GM12873 (cell line): Measurements from ENCODE around the gene RPTOR.

ENCODE experiments used
- TF ChIP-seq, protein P1 (sequence below): IDR thresholded peaks from 2 replicates; pipeline ENCODE4 v1.5.1; 2012; ENCODE audit warnings: low read depth, mild to moderate bottlenecking, moderate library complexity, low read length, control low read depth; ENCODE audit not compliant: insufficient read depth; ENCODE audit errors: missing control alignments

RPTOR gene

GRCh38 chr17:80791758-80792284, 247.2 kb downstream of the RPTOR start:
- TF ChIP-seq, protein P1, sequence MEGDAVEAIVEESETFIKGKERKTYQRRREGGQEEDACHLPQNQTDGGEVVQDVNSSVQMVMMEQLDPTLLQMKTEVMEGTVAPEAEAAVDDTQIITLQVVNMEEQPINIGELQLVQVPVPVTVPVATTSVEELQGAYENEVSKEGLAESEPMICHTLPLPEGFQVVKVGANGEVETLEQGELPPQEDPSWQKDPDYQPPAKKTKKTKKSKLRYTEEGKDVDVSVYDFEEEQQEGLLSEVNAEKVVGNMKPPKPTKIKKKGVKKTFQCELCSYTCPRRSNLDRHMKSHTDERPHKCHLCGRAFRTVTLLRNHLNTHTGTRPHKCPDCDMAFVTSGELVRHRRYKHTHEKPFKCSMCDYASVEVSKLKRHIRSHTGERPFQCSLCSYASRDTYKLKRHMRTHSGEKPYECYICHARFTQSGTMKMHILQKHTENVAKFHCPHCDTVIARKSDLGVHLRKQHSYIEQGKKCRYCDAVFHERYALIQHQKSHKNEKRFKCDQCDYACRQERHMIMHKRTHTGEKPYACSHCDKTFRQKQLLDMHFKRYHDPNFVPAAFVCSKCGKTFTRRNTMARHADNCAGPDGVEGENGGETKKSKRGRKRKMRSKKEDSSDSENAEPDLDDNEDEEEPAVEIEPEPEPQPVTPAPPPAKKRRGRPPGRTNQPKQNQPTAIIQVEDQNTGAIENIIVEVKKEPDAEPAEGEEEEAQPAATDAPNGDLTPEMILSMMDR = no peak

DNA sequence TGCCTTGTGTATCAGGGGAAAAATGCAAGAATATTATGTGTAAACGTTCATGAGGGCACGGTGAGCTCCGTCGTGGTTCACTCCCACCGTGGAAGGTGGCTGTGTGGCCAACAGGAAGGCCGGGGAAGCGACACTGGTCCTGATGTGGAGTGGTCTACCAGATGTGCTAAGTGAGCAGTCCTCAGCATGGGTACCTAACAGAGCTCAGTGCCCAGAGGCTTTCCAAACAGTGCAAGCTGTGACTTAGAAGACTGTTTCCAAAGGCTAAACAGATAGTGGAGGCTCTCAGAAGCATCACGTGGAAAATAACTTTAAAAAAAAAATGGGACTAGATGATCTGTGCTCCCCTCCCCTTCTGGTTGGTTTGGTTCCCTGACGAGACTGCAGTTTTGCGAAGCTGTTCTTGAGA, 247.7 kb downstream of the RPTOR start:
- TF ChIP-seq, protein P1 = no peak

- TF ChIP-seq, protein P1 = no peak
These were observed 248.8 kb downstream of the RPTOR start for GRCh38 chr17:80793421-80793820.

GRCh38 chr17:80793851-80794267, 249.2 kb downstream of the RPTOR start:
- TF ChIP-seq, protein P1 = no peak

DNA sequence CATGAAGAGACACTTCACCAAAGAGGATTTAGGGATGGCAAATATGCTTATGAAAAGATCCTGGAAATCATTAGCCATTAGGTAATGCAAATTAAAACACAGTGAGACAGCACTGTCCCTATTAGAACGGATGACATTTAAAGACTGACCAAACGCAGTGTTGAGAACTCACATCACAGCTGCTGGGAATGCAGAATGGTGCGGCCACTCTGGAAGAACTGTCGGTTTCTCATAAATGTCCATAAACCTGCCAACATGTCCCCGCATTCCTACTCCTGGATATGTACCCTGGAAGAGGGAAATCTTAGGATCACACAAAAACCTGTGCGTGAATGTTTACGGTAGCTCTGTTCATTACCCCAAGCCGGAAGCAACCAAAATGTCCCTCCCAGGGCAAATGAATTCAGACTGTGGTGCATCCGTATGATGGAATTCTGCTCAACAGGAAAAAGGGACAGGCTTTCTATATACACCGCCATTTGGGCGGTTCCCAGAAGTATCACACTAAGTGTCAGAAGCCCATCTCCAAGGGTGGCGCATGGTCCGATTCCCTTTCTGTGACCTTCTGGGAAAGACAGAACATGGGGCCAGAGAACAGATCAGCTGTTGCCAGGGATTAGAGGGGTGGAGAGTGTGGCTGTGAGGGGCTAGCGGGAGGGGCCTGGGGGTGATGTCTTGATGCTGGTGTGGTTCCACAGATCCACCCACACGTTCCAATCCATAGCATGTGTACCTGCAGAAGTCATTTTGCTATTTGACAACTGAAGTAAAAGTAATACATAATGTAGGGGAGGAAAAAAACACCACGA, 249.8 kb downstream of the RPTOR start:
- TF ChIP-seq, protein P1 = no peak

DNA sequence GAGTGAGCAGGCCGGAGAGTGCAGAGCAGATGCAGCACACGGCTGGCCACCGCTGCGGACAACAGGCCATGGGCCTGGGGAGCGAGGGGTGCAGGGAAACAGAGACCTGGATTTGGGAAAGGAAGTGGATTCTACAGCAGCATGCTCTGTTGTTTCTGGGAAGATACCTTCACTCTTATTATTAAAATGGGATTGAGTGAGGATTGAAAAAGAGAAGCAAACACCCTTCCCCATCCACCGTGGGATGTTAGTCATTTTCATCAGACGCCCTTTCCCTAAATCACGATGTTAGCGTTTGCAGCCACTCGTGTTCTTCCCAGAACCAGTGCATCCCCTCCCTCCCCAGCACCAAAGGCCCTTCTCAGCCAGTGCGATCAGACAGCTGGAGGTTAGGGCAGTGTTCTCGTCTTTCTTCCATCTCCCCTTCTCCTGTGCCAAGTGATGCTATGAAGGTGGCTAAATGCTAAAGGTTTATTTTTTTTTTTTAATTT, 250.5 kb downstream of the RPTOR start:
- TF ChIP-seq, protein P1 = no peak

DNA sequence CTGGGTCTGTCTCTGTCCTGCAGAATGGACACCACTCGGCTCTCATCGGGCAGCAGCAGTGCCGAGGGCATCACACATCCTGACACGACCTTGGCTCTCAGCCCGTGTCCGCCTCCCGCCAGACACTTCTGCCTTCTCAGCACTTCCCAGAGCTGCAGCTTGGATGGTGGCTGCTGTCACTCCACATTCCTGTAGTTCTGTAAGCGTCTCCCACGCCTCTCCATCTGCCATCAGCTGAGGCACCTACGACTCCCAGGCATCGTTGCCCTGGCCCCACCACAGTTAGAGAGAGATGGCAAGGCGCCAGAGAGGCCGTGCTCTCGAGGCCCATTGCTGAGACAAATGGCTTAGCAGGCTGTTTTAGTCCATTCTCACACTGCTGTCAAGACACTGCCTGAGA, 251.1 kb downstream of the RPTOR start:
- TF ChIP-seq, protein P1 = no peak
